ENCODE results near the gene TMEM165.

The TMEM165 gene

DNA sequence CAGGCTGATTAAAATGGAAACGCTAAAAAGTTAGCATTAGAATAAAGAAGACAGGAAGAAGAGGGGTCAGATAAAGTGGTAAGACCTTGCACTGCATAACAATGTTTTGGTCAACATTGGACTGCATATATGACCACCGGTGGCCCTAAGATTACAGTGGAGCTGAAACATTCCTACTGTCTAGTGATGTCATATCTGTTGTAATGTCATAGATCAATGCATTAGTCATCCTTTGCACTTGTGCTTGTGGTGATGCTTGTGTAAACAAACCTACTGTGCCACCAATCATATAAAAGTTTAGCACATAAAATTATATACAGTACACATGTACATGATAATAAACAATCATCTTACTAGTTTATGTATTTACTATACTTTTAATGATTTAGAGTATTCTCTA is 73.0 kb downstream of the TMEM165 start (continued):
- TF ChIP-seq ZBTB26 (tag by site-specific recombination; optimal IDR thresholded peaks at IDR 0.05): no peak
- TF ChIP-seq ZNF660 (tag by site-specific recombination; IDR thresholded peaks at IDR 0.05): 0 out of 2 replicates have a peak, but pooled peaks have one; percentile 45
- TF ChIP-seq SCRT2 (tag by site-specific recombination; IDR thresholded peaks at IDR 0.05): peak; percentile 78
- TF ChIP-seq ZNF362 (tag by site-specific recombination; IDR thresholded peaks at IDR 0.05): no peak
- peak; percentile 63 for TF ChIP-seq INSM2 (tag by site-specific recombination; IDR thresholded peaks at IDR 0.05)
- TF ChIP-seq, protein P1, sequence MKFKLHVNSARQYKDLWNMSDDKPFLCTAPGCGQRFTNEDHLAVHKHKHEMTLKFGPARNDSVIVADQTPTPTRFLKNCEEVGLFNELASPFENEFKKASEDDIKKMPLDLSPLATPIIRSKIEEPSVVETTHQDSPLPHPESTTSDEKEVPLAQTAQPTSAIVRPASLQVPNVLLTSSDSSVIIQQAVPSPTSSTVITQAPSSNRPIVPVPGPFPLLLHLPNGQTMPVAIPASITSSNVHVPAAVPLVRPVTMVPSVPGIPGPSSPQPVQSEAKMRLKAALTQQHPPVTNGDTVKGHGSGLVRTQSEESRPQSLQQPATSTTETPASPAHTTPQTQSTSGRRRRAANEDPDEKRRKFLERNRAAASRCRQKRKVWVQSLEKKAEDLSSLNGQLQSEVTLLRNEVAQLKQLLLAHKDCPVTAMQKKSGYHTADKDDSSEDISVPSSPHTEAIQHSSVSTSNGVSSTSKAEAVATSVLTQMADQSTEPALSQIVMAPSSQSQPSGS (tag by site-specific recombination; IDR thresholded peaks at IDR 0.05; ENCODE audit: low read depth): peak; percentile 76
- no peak for TF ChIP-seq ZNF404 (tag by site-specific recombination; IDR thresholded peaks at IDR 0.05)
- no peak for TF ChIP-seq ZNF121 (tag by site-specific recombination; IDR thresholded peaks at IDR 0.05)
- no peak for TF ChIP-seq ZNF112 (tag by site-specific recombination; IDR thresholded peaks at IDR 0.05)
- no peak for TF ChIP-seq ZNF704 (tag by site-specific recombination; IDR thresholded peaks at IDR 0.05)
- TF ChIP-seq, protein P2, sequence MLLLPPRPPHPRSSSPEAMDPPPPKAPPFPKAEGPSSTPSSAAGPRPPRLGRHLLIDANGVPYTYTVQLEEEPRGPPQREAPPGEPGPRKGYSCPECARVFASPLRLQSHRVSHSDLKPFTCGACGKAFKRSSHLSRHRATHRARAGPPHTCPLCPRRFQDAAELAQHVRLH (tag by site-specific recombination; IDR thresholded peaks at IDR 0.05): no peak
- peak; percentile 90 for TF ChIP-seq ZBTB21 (tag by site-specific recombination; IDR thresholded peaks at IDR 0.05)

DNA sequence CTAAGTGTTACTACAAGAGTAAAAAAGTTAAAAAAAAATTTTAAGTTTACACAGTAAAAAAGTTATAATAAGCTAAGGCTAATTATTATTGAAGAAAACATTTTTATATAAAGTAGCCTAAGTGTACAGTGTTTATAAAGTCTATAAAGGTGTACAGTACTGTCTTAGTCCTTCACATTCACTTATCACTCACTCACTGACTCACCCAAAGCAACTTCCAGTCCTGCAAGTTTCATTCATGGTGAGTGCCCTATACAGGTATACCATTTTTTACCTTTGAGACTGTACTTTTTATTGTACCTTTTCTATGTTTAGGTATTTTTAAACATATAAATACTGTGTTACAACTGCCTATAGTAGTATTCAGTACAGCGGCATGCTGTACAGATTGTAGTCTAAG is 74.2 kb downstream of the TMEM165 start:
- no peaks in the 10 kb centered on the region for H3K9me3 ChIP-seq (ENCODE audit: control insufficient read depth, insufficient read depth, low read depth, low read length)
- no peak overlapping the region for H3K27ac ChIP-seq (ENCODE audit: extremely low read depth, low read depth, low read length)
- ChIA-PET CTCF (no interaction called here), POLR2A (no interaction called here)
- H3K4me3 ChIP-seq (ENCODE audit: low read depth, low read length): no peak overlapping the region
- H3K36me3 ChIP-seq (ENCODE audit: control insufficient read depth in 2 of 2, insufficient read depth in 1 of 2, low read length in 2 of 2): peaks cover 0 to 42% of the 10 kb centered on the region in 2 experiments
- no peaks in the 10 kb centered on the region for H3K4me1 ChIP-seq (ENCODE audit: control insufficient read depth, insufficient read depth, low read length)
- TF ChIP-seq ZNF555 (tag by site-specific recombination; conservative IDR thresholded peaks at IDR 0.05) (no peak), ZNF394 (tag by site-specific recombination; IDR thresholded peaks at IDR 0.05; ENCODE audit: borderline replicate concordance) (no peak), ZNF311 (tag by site-specific recombination; IDR thresholded peaks at IDR 0.05; ENCODE audit: borderline replicate concordance) (no peak), ZNF155 (tag by site-specific recombination; IDR thresholded peaks at IDR 0.05) (no peak), ZBTB10 (tag by site-specific recombination; IDR thresholded peaks at IDR 0.05) (no peak), ZNF629 (tag by site-specific recombination; IDR thresholded peaks at IDR 0.05) (no peak), HOXC10 (CRISPR knock-in tag; IDR thresholded peaks at IDR 0.05) (no peak), ZBTB8A (tag by site-specific recombination; IDR thresholded peaks at IDR 0.05) (no peak), SP3 (tag by site-specific recombination; IDR thresholded peaks at IDR 0.05) (no peak), ZNF354C (tag by site-specific recombination; IDR thresholded peaks at IDR 0.05; ENCODE audit: borderline replicate concordance, low read depth) (no peak), BCL11A (tag by site-specific recombination; IDR thresholded peaks at IDR 0.05; ENCODE audit: low read depth) (no peak), GLIS2 (tag by site-specific recombination; IDR thresholded peaks at IDR 0.05) (no peak), ZNF114 (tag by site-specific recombination; IDR thresholded peaks at IDR 0.05) (no peak), ZNF248 (tag by site-specific recombination; IDR thresholded peaks at IDR 0.05) (no peak), ZNF362 (tag by site-specific recombination; IDR thresholded peaks at IDR 0.05) (no peak), ZFP37 (tag by site-specific recombination; IDR thresholded peaks at IDR 0.05) (no peak), ZNF747 (tag by site-specific recombination; IDR thresholded peaks at IDR 0.05) (no peak)

Measured in HEK293 (cell line).